ENCODE data around the gene C1orf174.

Gene C1orf174

GRCh38 chr1:3879099-3879498, 21.0 kb downstream of the C1orf174 start:
- in situ Hi-C loops (cut with HindIII; ENCODE audit: low sequenced_read_pairs) = no loop called here

DNA sequence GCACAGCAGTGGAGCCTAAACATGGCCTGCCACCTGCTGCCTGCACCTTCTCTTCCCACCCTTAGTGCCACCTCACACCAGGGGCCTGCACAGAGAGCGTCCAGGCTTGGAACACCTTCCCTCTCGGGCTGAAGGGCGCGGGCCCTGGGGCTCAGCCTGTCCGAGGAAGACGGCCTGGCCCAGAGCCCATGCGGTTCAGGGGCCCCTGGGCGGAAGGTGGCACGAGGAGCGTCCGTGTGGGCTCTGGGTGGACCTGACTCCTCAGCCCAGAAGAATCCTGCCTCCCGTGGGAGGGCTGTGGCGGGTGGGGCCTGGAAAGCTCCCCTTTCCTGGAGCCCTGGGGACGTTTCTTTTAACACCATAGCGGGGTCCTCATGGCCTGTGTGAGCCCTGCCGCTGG, 23.4 kb downstream of the C1orf174 start:
- in situ Hi-C loops (cut with HindIII; ENCODE audit: low sequenced_read_pairs) = no loop called here

- in situ Hi-C loops (cut with HindIII; ENCODE audit: low sequenced_read_pairs) = no loop called here
Measured at GRCh38 chr1:3874736-3875135, 25.3 kb downstream of the C1orf174 start.

- in situ Hi-C loops (cut with HindIII; ENCODE audit: low sequenced_read_pairs) = no loop called here
Measured at GRCh38 chr1:3872546-3872945, 27.5 kb downstream of the C1orf174 start.

- in situ Hi-C loops (cut with HindIII; ENCODE audit: low sequenced_read_pairs) = no loop called here
Measured at GRCh38 chr1:3871451-3871805, 28.6 kb downstream of the C1orf174 start.

GRCh38 chr1:3869751-3870301, 30.2 kb downstream of the C1orf174 start:
- in situ Hi-C loops (cut with HindIII; ENCODE audit: low sequenced_read_pairs) = no loop called here

- in situ Hi-C loops (cut with HindIII; ENCODE audit: low sequenced_read_pairs) = no loop called here
Measured at GRCh38 chr1:3868464-3869006, 31.5 kb downstream of the C1orf174 start.

DNA sequence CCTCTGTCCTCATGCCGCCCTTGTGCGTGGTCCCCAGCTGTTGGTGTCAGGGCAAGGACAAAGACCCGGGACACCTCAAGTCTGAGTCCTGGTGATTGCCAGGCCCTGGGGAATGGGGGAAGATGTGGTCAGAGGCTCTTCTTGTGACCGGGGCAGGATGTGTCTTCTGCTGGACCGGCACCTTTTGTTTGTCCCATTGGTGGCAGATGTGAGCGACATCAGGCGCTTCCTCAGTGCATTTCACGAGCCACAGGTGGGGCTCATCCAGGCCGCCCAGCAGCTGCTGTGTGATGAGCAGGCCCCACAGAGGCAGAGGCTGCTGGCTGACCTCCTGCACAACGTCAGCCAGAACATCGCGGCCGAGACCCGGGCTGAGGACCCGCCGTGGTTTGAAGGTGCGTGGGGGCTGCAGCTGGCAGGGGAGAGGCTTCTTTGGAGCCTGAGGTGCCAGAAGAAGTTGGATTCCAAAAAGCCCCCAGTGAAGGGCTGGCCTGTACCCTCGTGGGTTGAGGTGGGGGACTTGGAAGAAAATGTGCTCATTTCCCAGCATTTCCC, 34.4 kb downstream of the C1orf174 start:
- in situ Hi-C loops (cut with HindIII; ENCODE audit: low sequenced_read_pairs) = no loop called here

- in situ Hi-C loops (cut with HindIII; ENCODE audit: low sequenced_read_pairs) = no loop called here
Measured at GRCh38 chr1:3864884-3865283, 35.2 kb downstream of the C1orf174 start.

DNA sequence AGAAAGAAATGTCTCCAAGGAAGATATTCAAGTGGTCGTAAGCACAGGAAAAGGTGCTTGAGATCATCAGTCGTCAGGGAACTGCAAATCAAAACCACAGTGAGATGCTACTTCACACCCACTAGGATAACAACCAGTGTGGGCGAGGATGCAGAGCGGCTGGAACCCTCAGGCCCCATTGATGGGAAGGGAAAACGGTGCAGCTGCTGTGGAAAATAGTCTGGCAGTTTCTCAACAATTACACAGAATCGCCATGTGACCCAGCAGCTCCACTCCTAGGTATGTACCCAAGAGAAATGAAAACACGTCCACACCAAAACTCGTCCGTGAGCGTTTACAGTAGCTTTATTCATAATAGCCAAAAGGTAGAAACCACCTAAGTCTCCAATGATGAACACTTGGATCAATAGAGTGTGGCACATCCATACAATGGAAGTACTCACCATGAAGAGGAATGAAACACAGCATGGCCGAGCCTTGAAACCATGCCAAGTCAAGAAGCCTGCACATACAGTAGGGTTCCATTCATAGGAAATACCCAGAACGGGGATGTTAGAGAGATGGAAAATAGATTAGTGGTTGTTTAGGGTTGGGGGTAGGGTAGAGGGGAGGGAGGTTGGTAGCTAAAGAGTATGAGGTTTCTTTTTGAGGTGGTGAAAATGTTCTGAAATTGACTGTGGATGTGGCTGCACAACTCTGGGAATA, 36.7 kb downstream of the C1orf174 start:
- in situ Hi-C loops (cut with HindIII; ENCODE audit: low sequenced_read_pairs) = no loop called here

DNA sequence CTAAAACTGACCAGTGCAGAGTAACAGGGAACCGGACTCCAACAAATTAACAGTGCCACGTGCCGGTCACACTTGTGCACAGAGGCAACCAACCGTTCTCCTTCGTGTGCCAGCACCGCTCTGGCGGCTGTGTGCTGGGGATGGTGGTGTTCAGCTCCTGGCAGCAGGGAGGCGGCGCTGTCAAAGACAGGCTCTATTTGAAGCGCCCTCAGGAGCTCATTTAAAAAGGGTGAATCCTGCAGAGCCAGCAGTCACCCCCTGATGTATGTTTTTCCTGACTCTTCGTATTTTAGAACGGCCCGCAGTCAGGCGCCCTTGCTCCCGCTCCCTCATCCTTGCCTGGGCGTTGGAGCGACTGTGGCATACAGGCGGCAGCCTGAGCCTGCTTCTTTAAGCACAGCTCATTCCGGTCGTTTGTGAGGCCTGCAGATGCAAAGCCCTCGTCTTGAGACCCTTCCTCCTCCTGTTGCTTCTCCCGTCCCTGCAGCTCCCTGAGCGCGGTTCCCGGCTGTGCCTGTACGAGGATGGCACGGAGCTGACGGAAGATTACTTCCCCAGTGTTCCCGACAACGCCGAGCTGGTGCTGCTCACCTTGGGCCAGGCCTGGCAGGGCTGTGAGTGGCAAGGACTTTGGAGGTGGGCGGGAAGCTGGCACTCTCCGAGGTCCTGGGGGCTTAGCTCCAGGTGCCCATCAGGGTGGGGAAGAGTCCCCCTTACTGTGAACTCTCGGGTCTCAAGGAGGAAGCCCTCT, 41.7 kb downstream of the C1orf174 start:
- in situ Hi-C loops (cut with HindIII; ENCODE audit: low sequenced_read_pairs) = no loop called here

GRCh38 chr1:3857791-3858129, 42.3 kb downstream of the C1orf174 start:
- in situ Hi-C loops (cut with HindIII; ENCODE audit: low sequenced_read_pairs) = no loop called here

DNA sequence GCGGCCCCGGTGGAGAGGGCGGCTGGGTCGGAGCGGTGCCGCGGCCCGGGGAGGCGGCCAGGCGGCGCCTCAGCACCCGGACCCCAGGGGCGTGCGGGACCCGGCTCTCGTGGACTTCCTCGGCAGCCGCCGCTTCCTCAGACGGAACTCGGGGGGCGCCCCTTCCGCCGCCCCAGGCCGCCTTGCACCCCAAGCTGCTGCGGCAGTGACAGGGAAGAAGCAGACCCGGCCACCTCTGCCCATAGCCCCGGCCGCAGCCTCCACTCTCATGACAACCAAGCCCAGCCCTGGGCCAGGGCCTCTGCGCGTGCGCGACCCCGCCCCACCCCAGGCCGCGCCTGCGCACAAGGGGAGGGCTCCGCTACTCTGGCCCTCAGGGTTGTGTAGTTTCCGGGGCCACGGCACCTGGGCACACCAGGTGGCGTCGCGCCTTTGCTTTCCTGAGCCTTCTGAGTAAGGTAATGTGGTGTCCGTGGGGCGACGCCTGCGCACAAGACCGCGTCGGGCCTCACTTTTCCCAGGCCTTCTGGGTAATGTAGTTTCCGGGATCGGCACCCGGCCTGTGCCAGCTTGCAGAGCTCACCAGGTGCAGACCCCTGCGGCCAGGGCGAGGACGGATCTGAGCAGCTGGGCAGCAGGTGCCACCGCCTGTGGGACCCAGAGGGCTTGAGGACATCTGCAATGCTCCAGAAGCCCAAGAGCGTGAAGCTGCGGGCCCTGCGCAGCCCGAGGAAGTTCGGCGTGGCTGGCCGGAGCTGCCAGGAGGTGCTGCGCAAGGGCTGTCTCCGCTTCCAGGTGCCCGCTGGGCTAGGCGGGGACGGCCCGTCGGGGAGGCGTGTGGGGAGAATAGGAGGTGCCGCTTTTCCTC, 42.9 kb downstream of the C1orf174 start, which contains the start of the genes CEP104 and DFFB:
CEP104 (minus strand) TSS at position 289 of the 868 bp plus-strand sequence. CDS start 4,804 bp downstream, outside the sequence.
DFFB (plus strand) TSS at position 554 of the 868 bp plus-strand sequence; CDS start at position 682, 128 bp downstream.
- in situ Hi-C loops (cut with HindIII; ENCODE audit: low sequenced_read_pairs) = no loop called here

- in situ Hi-C loops (cut with HindIII; ENCODE audit: low sequenced_read_pairs) = no loop called here
Measured at GRCh38 chr1:3852711-3853485, 47.2 kb downstream of the C1orf174 start.

DNA sequence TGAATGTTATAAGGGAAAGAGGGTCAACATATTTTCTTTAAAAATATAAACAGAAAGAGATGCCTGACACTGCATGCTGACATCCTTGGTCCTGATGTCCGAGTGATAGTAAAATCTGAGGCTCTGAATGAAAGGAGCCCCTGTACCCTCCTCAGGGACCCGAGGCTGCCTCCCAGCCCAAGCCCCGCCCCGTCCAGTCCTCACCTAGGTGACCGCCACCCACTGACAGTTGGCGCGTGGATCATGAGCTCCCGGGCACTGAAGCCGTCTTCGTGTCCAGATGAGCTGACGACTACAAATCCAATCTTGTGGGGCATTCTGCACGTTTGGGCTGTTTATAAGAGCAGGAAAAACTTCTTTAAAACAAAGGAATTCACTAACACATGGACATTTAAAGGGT, 48.0 kb downstream of the C1orf174 start:
- in situ Hi-C loops (cut with HindIII; ENCODE audit: low sequenced_read_pairs) = no loop called here

DNA sequence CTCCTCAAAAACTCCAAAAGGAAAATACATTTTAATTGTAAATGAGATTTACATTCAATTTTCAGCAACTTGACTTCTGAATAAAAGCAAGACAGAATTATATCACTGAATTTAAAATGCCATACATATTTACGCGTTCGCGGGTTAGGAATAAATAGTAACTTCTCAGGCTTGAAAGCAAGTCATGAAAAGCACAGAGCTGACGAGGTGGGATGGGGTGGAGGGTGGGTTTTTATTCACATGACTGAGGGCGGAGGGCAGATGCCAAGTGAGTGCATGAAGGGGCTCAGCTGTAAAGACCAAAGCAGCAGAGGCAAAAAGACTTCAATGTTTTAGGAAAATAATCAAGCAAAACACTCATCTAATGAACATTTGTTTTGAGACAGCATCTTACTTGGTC, 48.8 kb downstream of the C1orf174 start:
- in situ Hi-C loops (cut with HindIII; ENCODE audit: low sequenced_read_pairs) = no loop called here

DNA sequence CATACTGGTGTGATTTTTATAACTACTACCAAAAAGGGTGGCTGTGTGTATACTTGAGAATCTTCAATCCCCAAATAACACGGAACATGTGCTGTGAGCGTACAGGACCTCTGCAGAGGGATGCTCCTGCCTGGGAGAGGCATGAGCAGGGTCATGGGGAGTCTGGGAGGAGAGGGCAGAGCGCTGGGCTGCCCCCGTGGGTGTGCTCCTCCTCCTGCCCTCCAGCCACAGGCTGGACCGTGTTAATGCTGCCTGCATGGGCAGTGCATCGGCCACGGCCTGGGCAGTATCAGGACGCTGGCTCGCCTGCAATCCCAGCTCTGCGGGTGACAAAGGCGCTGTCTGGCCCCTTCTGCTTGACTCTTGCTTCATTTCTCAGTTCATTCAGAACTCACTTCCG, 49.2 kb downstream of the C1orf174 start:
- in situ Hi-C loops (cut with HindIII; ENCODE audit: low sequenced_read_pairs) = no loop called here

DNA sequence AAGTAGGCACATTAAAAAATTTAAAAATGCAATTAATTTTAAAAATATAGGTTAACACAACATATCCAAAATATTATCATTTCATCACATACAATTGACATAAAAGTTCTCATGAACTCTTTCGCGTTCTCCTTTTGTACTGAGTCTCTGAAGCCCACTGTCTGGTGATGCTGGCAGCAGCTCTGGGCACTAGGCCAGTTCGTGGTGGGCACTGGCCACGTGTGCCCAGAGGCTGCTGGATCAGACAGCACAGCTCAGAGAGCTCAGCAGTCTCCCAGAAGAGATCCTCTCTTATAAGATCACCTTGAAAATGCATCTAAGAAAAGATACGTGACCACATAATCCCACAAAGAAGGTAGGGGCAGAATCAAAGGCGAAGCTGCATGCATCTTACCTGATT, 53.0 kb downstream of the C1orf174 start:
- in situ Hi-C loops (cut with HindIII; ENCODE audit: low sequenced_read_pairs) = no loop called here

DNA sequence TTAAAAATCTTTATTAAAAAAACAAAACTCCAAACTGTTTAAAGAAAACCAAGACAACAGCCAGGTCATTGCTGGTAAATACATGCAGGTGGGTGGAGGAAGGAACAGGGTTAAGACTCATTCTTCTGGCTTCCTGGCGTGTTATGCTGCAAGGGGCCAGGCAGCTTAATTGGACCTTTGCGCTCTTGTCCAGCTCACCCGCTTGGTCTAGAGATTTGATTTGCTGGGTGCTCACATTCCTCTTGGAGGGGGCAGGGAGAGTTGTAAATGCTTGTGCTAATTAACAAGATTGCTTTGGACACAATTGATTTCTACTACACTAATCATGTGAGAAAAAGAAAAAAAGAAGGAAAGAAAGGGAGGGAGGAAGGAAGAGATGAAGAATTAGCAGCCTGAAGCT, 53.5 kb downstream of the C1orf174 start:
- in situ Hi-C loops (cut with HindIII; ENCODE audit: low sequenced_read_pairs) = no loop called here

DNA sequence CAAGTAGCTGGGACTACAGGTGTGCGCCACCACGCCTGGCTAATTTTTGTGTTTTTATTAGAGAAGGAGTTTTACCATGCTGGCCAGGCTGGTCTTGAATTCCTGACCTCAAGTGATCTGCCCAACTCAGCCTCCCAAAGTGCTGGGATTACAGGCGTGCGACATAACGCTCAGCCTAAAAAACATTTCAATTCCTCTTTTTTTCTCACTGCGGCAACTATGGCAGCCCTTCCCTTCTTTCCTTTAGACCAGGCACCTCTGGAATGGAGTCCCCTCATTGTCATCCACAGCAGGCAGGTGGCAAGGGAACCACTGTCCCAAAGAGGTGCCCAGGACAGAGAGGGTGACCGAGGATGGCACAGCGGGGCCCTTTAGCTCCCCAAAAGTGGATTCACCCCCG, 57.2 kb downstream of the C1orf174 start:
- in situ Hi-C loops (cut with HindIII; ENCODE audit: low sequenced_read_pairs) = no loop called here
